Ammon's horn (tissue), 1 donor: ENCODE results near the gene SMNDC1.
"Not testable (repeated sequence)": the region's sequence is repeated elsewhere in the genome, so short reads cannot be mapped to it uniquely, and the experiment has no call there.

Experiments used
- DNase-seq: peaks from one replicate; pipeline ENCODE4 v3.0.0-alpha.2; 2016; ENCODE audit warnings: low spot score

SMNDC1 gene

GRCh38 chr10:110251392-110251791 is 53.3 kb downstream of the SMNDC1 start:
- not testable (repeated sequence) for DNase-seq

DNA sequence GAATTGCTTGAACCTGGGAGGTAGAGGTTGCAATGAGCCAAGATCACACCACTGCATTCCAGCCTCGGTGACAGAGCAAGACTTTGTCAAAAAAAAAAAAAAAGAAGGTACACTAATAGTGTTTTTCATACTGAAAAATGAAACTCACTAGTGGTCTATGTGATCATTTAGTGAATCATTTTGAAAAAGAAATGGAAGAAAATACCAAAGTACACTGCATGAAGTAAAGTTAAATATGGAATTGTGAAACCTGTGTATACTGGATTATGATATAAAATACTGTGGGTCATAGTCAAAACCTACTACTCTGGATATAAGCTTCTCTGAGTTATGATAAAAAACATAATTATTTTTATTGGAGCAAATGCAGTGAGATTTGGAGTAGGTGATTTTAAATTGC is 55.2 kb downstream of the SMNDC1 start:
- DNase-seq = not testable (repeated sequence)

DNA sequence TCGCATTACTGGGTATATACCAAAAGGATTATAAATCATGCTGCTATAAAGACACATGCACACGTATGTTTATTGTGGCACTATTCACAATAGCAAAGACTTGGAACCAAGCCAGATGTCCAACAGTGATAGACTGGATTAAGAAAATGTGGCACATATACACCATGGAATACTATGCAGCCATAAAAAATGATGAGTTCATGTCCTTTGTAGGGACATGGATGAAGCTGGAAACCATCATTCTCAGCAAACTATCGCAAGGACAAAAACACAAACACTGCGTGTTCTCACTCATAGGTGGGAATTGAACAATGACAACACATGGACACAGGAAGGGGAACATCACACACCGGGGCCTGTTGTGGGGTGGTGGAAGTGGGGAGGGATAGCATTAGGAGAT is 56.9 kb downstream of the SMNDC1 start:
- DNase-seq = not testable (repeated sequence)

GRCh38 chr10:110244550-110244949 is 60.2 kb downstream of the SMNDC1 start:
- DNase-seq = no peak

DNA sequence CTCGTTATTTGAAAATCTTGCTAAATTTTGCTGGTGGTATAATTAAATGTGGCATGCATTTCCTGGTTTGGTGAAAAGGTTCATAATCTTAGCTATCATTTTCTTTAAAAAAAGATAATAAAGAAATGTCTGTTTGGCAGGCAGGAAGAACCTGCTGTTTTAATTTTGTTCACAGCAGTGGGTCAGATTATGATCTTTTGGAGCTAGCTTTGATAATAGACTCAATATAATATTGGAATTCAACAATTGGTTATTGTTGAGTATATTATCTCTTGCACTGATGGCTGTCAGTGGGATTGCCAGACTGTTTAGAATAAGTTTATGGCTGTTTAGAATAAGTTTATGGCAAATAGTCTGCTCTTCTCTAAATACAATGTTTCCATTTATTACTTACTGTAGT is 62.2 kb downstream of the SMNDC1 start:
- DNase-seq = no peak

DNA sequence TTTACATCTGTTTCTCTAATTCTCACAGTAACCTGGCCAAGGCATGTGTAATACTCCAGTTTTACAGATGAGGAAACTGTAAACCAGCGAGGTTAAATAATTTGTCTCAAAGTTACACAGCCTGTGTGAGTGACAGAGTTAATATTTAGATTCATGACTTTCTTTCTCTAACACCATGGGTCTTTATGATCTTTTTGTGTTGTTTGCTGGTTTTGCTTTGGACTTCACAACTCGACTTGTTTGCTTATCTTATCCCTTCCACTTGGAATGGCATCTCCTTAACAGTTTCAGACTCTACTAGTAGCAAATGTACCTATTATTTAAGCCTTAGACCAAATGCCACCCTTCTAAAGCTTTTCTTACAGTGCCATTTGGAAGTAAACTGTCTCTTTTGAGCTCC is 62.9 kb downstream of the SMNDC1 start:
- DNase-seq = no peak

DNA sequence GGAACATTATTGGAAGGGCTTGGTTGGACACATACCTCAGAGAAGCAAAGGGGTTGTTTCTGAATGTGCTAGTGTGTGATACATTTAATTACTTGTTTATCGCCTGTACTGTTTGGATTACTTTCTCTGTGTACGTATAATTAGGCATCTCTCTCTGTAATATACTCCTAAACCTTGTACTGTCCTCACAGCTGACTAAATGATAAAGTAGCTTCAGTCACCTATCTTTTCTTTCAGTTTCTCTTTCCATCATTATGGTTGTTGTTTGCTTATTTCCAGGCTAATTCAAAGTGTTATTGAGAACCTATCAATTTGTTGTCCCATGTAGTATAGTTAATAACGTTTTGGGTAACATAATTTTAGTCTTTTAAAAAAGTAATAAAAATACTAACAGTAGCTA is 63.3 kb downstream of the SMNDC1 start:
- DNase-seq = no peak
